IPS DF 6.9 (cell line): ENCODE measurements around the gene XYLT1.

ENCODE experiments used
- DNase-seq: peaks from one replicate; pipeline ENCODE4 v3.0.0-alpha.2; 2013; ENCODE audit warnings: low read depth, low spot score
- H3K27ac ChIP-seq: one replicate; pipeline ENCODE4 v1.5.1; 2013; ENCODE audit warnings: low read length, control low read depth
- H3K27me3 ChIP-seq: 2 replicates; pipeline ENCODE4 v1.6.1; 2013; ENCODE audit warnings: mild to moderate bottlenecking, low read length; ENCODE audit not compliant: control insufficient read depth, insufficient read depth
- H3K36me3 ChIP-seq: 2 replicates; pipeline ENCODE4 v1.6.1; 2013; ENCODE audit warnings: low read length; ENCODE audit not compliant: control insufficient read depth, insufficient read depth
- H3K4me1 ChIP-seq: 2 replicates; pipeline ENCODE4 v1.6.1; 2013; ENCODE audit warnings: low read length; ENCODE audit not compliant: control insufficient read depth, insufficient read depth
- H3K4me3 ChIP-seq: 2 replicates; pipeline ENCODE4 v1.5.1; 2013; ENCODE audit warnings: mild to moderate bottlenecking, low read length
- H3K9me3 ChIP-seq: 2 replicates; pipeline ENCODE4 v1.6.1; 2013; ENCODE audit warnings: low read length, inconsistent platforms; ENCODE audit not compliant: control insufficient read depth, insufficient read depth
- WGBS: extraction: QIAGEN DNeasy Blood & Tissue Kit; methylation state at CpG from one replicate; pipeline ENCODE4 v1.1.7; 2013; ENCODE audit warnings: mixed read lengths, missing lambda C conversion rate; ENCODE audit not compliant: insufficient read length, insufficient coverage; 5-methylcytosine and 5-hydroxymethylcytosine counted together

The XYLT1 gene

DNA sequence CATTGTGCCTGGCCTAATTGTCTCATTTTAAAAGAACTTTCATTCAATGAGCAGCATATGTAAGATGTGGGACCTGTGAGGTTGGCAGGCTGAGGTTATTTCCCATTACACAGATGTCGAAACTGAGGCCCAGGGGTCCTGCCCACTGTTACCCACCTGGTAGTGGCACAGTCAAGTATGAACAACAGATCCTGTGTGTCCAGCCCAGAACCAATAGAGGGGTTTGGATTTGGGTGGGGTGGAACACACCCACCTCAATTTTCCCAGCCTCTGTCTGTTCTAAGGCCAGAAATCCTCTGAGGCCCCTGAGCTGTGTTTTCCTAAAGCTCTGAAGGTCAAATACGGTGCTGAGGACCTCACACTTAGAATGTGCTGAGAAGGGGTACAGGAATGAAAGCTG lies 179.5 kb downstream of the XYLT1 start:
- Histone ChIP-seq H3K27ac (no peak overlapping the region), H3K27me3 (no peaks in the 10 kb centered on the region)
- no CpG with 5 or more reads among the region's 2 CpGs for WGBS

DNA sequence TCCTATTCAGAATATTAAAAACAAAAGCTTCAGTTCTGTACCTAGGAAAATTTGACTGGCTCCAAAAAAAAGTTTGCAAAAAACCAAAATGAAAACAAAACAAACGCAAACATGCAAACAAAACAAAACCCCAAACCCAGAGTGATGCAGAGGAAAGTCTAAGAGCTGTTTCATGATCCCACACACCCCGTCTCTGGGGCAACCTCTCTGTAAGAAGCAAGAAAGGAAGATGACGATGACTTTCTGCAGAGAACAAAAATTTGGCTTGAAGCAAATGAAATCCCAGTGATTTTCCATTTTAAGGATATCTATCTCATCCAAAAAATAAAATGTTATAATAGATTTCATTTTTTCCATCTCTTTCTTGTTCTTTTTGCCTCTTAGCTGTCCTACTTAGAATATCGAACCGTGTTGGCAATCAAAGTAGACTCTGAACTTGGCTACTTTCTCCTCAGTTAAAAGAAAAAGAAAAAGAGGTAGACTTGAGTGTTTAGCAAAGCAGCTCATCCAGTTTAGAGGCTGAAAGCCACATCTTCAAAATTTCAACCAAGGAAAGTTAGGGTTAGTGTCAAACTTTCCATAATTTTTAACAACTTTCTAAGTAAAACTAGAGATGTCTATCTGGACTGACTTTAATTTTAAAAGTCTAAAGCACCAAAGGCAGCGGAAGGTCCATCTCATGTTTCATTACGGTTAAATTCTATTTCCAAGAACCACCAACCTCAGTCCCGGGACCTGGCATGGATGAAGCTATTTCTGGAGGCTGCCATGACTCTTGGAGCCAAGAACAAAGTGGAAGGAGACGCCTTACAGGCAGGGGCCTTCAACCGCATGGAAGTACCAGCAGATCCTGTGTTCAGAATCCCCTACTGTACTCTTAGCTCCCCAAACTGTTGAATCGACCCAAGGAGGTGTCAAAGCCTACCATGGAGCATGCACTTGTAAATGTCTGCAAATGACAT lies 180.8 kb downstream of the XYLT1 start:
- H3K27me3 ChIP-seq = no peaks in the 10 kb centered on the region
- H3K4me3 ChIP-seq = no peak overlapping the region
- DNase-seq = no peak
- WGBS = no CpG with 5 or more reads among the region's 11 CpGs
- H3K4me1 ChIP-seq = 0 out of 2 replicates have a peak, but pooled peaks cover 3% of the 10 kb centered on the region
- H3K9me3 ChIP-seq = no peaks in the 10 kb centered on the region
- no peak overlapping the region for H3K27ac ChIP-seq
- no peaks in the 10 kb centered on the region for H3K36me3 ChIP-seq

More for the DNA sequence above, 179.5 kb downstream of the XYLT1 start:
- no peaks in the 10 kb centered on the region for H3K9me3 ChIP-seq
- DNase-seq = no peak
- H3K36me3 ChIP-seq = no peaks in the 10 kb centered on the region
- H3K4me3 ChIP-seq = no peak overlapping the region
- H3K4me1 ChIP-seq = 0 out of 2 replicates have a peak, but pooled peaks cover 3% of the 10 kb centered on the region

DNA sequence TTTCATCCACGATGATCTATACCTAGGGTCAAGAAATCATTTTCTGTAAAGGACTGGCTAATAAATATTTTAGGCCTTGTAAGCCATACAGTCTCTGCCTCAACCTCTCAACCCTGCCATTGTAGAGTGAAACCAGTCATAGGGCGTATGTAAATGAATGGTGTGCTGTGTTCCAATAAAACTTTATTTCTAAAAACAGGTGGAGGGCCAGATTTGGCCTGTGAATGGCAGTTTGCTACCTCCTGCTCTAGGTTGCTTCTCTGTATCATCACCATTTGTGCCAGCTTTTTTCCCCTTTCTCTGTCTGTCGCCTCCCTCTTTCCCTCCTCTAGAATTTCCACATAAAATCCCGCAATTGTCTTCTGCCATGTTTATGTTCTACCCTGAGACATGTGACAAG lies 181.7 kb downstream of the XYLT1 start:
- no peaks in the 10 kb centered on the region for H3K27me3 ChIP-seq
- no peak overlapping the region for H3K4me3 ChIP-seq
- H3K36me3 ChIP-seq = no peaks in the 10 kb centered on the region
- H3K4me1 ChIP-seq = 0 out of 2 replicates have a peak, but pooled peaks cover 3% of the 10 kb centered on the region
- H3K27ac ChIP-seq = no peak overlapping the region
- H3K9me3 ChIP-seq = no peaks in the 10 kb centered on the region
- no peak for DNase-seq
- no CpG with 5 or more reads among the region's 4 CpGs for WGBS

DNA sequence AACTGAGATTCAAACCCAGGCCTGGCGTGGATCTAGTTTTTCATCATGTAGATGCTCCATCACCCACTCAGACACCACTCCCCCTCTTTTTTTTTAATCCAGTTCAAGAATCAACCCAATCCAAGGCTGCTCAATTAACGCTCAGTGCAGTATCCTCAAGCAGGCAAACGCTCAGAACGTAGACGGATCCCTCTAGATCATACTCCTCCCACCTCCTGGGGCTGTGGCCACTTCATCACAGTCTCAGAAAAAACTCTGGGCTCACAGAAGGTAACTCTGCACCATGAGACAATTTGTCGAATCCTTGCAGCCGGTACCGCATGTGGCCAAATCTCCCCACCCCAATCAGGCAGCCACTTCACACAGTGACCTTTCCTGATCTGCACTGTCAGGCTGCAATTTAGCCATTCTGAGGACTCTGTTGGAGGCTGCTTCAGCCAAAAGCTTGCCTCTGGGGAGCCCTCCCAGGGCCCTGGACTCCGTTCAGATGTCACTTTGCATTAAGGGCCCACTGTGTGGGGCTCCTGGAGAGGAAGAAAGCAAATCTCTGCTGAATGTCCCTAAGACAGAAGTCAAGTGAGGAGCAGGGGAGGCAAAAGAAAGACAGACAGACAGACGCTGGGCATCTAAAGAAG lies 183.5 kb downstream of the XYLT1 start:
- Histone ChIP-seq H3K4me1 (0 out of 2 replicates have a peak, but pooled peaks cover 1% of the 10 kb centered on the region), H3K9me3 (no peaks in the 10 kb centered on the region), H3K27me3 (no peaks in the 10 kb centered on the region), H3K4me3 (no peak overlapping the region), H3K27ac (no peak overlapping the region), H3K36me3 (no peaks in the 10 kb centered on the region)
- WGBS = no CpG with 5 or more reads among the region's 10 CpGs
- DNase-seq = no peak

DNA sequence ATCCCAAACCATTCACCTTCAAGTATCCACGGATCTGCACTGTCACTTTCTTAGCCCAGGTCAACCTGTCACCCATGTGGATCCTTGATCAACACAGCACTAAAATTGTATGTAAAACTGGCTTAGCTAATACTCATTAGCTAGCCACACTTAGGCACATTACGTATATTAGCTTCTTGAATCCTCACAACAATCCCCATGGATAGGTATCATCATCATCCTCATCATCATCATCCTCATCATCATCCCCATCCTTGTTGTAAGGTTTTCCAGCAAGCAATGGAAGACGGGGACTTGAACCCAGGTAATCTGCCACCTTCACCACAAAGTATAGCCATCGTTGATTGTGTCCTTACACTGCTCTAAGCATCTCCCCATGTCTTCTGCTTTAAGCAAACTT lies 184.3 kb downstream of the XYLT1 start:
- Histone ChIP-seq H3K4me3 (no peak overlapping the region), H3K36me3 (no peaks in the 10 kb centered on the region), H3K4me1 (0 out of 2 replicates have a peak, but pooled peaks cover 1% of the 10 kb centered on the region), H3K27ac (no peak overlapping the region), H3K9me3 (no peaks in the 10 kb centered on the region), H3K27me3 (no peaks in the 10 kb centered on the region)
- WGBS = no CpG with 5 or more reads among the region's 4 CpGs
- no peak for DNase-seq

DNA sequence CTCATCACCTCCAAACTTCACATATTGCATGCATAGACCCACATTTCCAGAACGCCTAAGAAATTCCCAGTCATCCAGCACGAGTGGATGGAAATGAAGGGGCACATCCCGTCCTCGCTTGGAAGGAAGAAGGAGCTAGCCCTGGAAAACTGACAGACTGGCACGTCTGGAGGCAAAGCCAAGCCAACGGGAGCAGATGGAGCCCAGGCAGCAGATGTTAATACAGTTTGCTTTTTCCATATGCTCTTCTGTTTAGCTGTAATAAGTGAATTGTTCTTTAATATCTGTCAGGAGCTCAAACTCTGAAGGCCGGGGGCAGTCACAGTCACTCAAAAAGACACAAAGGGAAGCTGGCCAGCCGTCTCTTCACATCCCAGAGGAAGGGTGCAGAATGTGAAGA lies 187.7 kb downstream of the XYLT1 start:
- no CpG with 5 or more reads among the region's 8 CpGs for WGBS
- Histone ChIP-seq H3K27ac (no peak overlapping the region), H3K36me3 (no peaks in the 10 kb centered on the region), H3K4me1 (0 out of 2 replicates have a peak, but pooled peaks cover 1% of the 10 kb centered on the region), H3K9me3 (no peaks in the 10 kb centered on the region), H3K27me3 (no peaks in the 10 kb centered on the region), H3K4me3 (no peak overlapping the region)
- DNase-seq = no peak

DNA sequence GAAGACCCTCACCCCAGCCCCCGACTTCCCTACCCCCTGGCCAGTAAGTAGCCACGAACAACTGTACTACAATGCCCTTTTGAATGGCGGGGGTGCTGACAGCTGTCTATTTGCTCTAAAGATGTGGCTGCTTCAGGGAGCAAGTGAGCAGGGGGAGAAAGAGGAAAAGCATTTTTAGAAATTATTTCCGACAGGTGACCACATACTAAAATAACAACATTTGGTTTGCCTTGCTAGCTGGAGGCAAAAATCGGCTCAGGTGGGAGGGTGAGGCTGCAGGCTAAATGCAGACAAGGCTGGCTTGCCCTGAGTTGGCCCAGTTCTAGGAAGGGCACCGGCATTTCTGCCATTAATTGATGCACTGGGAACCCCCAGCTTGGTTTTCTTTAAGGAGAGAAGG lies 188.5 kb downstream of the XYLT1 start:
- no peaks in the 10 kb centered on the region for H3K36me3 ChIP-seq
- WGBS = no CpG with 5 or more reads among the region's 6 CpGs
- no peaks in the 10 kb centered on the region for H3K27me3 ChIP-seq
- DNase-seq = no peak
- no peak overlapping the region for H3K27ac ChIP-seq
- H3K4me3 ChIP-seq = no peak overlapping the region
- H3K4me1 ChIP-seq = 0 out of 2 replicates have a peak, but pooled peaks cover under 1% of the 10 kb centered on the region
- H3K9me3 ChIP-seq = no peaks in the 10 kb centered on the region

DNA sequence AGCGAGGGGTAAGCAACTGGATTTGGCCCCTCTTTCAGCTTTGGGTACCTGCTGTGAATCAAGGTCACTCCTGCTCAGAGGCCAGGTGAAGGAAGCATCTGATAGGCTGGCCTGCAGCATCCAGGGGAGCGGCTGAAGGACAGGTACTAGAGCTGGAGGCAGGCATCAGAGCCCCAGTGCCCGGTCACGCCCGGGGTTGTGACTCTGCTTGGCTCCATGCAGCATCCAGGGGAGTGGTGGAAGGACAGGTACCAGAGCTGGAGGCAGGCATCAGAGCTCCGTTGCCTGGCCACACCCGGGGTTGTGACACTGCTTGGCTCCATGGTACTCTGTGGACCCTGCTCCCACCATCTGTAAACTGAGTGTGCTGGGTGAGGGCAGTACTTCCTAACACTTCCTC lies 189.7 kb downstream of the XYLT1 start:
- no CpG with 5 or more reads among the region's 7 CpGs for WGBS
- no peak overlapping the region for H3K27ac ChIP-seq
- H3K27me3 ChIP-seq = no peaks in the 10 kb centered on the region
- no peaks in the 10 kb centered on the region for H3K9me3 ChIP-seq
- DNase-seq = no peak
- no peaks in the 10 kb centered on the region for H3K4me1 ChIP-seq
- H3K4me3 ChIP-seq = no peak overlapping the region
- H3K36me3 ChIP-seq = no peaks in the 10 kb centered on the region

DNA sequence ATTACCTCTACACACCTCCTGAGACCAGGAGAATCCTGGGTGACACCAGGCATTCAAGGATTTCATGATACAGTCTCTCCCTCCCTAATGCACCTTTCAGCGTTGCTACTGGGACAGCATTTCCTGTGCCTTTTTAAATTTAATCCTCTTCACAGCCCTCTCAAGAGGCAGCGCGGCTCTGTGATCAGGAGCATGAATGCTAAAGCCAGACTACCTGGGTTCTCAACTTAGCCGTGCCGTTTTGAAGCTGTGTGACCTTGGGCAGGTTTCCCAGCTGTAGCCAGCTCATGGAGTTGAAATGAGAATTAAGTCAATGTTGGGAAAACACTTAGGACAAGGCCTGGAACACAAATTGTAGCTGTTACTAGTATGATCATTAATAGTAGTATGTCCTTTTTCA lies 191.8 kb downstream of the XYLT1 start:
- no peaks in the 10 kb centered on the region for H3K4me1 ChIP-seq
- H3K4me3 ChIP-seq = no peak overlapping the region
- H3K36me3 ChIP-seq = no peaks in the 10 kb centered on the region
- no CpG with 5 or more reads among the region's 5 CpGs for WGBS
- H3K27me3 ChIP-seq = no peaks in the 10 kb centered on the region
- H3K9me3 ChIP-seq = no peaks in the 10 kb centered on the region
- DNase-seq = no peak
- no peak overlapping the region for H3K27ac ChIP-seq

DNA sequence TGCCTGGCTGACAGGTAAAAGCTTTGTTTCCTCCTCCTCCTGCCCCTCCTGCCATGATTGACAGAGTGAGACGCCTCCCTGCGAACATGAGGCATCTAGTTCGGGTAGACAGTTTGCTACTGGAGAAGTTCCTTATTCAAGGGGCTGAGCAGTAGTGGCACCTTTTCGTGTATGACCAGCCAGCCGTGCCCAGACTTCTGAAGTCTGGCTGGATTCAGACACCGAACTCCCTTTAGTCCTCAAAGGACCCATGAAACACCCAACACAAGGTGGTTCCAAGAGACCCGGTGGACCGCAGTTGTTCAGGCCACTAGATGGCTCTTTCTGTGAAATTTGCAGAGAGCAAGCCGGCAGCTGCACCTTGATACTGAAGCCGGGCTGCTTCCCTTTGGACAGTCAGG lies 192.8 kb downstream of the XYLT1 start:
- DNase-seq = peak; percentile 25
- Histone ChIP-seq H3K9me3 (no peaks in the 10 kb centered on the region), H3K27ac (no peak overlapping the region), H3K4me3 (no peak overlapping the region), H3K27me3 (no peaks in the 10 kb centered on the region), H3K4me1 (no peaks in the 10 kb centered on the region), H3K36me3 (no peaks in the 10 kb centered on the region)
- WGBS = no CpG with 5 or more reads among the region's 10 CpGs
